OCI-LY3 (cell line): Measurements from ENCODE around the gene ZDHHC16.

Source experiments
- H2AFZ ChIP-seq: fragments of 200-600, 300-600 bp; shearing (Covaris generic); 2 replicates; pipeline ENCODE4 v1.6.0; 2014; ENCODE audit warnings: antibody characterized with exemption, low read depth, low read length
- H3K27ac ChIP-seq: fragments of 200-600, 300-600 bp; sonication (generic); 2 replicates; pipeline ENCODE4 v1.5.1; 2014; ENCODE audit warnings: mild to moderate bottlenecking, low read length, moderate library complexity, mixed read lengths
- H3K27me3 ChIP-seq: fragments of 200-600, 300-600 bp; sonication (generic); 2 replicates; pipeline ENCODE4 v1.6.1; 2014; ENCODE audit warnings: low read depth, low read length, mixed read lengths
- H3K36me3 ChIP-seq: fragments of 200-600, 300-600 bp; sonication (generic); replicated peaks from 2 replicates; pipeline ENCODE3; 2014; ENCODE audit warnings: low read depth, low read length, mixed read lengths
- H3K4me1 ChIP-seq: fragments of 300-600, 200-600 bp; sonication (generic); 2 replicates; pipeline ENCODE4 v1.6.1; 2014; ENCODE audit warnings: low read length, mixed read lengths
- H3K4me2 ChIP-seq: fragments of 200-600, 300-600 bp; sonication (generic); 2 replicates; pipeline ENCODE4 v1.6.1; 2014; ENCODE audit warnings: low read length, mixed read lengths
- H3K4me3 ChIP-seq: fragments of 300-600, 200-600 bp; sonication (generic); 2 replicates; pipeline ENCODE4 v1.5.1; 2014; ENCODE audit warnings: antibody characterized with exemption, mild to moderate bottlenecking, low read length, moderate library complexity
- H3K79me2 ChIP-seq: fragments of 300-600, 200-600 bp; shearing (Covaris generic); 2 replicates; pipeline ENCODE4 v1.6.1; 2014; ENCODE audit warnings: mild to moderate bottlenecking, low read length, mixed read lengths
- H3K9ac ChIP-seq: fragments of 300-600, 200-600 bp; shearing (Covaris generic); 2 replicates; pipeline ENCODE4 v1.6.0; 2014; ENCODE audit warnings: mild to moderate bottlenecking, low read length, moderate library complexity
- H3K9me3 ChIP-seq: fragments of 200-600, 300-600 bp; shearing (Covaris generic); 2 replicates; pipeline ENCODE4 v1.6.1; 2014; ENCODE audit warnings: low read length, mixed read lengths; ENCODE audit not compliant: insufficient read depth
- H4K20me1 ChIP-seq: fragments of 200-600, 300-600 bp; sonication (generic); 2 replicates; pipeline ENCODE4 v1.6.1; 2016; ENCODE audit warnings: low read length, mixed read lengths; ENCODE audit not compliant: insufficient read depth
- CTCF ChIP-seq: fragments of 200-600, 300-600 bp; sonication (generic); IDR thresholded peaks from 2 replicates; pipeline ENCODE4 v1.5.1; 2014; ENCODE audit warnings: antibody characterized with exemption, low read length, low read depth
- EZH2phosphoT487 ChIP-seq: fragments of 200-600 bp; shearing (Covaris generic); IDR thresholded peaks from 2 replicates; pipeline ENCODE4 v1.6.1; 2018; ENCODE audit warnings: antibody characterized with exemption, mixed run types, low read depth

The ZDHHC16 gene

GRCh38 chr10:97462309-97462708, 16.3 kb downstream of the ZDHHC16 start:
- no peaks in the 10 kb centered on the region for H4K20me1 ChIP-seq
- no peaks in the 10 kb centered on the region for H3K79me2 ChIP-seq
- no peak overlapping the region for H3K27ac ChIP-seq
- no peaks in the 10 kb centered on the region for H3K27me3 ChIP-seq
- H3K9me3 ChIP-seq: no peaks in the 10 kb centered on the region
- no peak overlapping the region for H3K4me2 ChIP-seq
- no peak for TF ChIP-seq EZH2phosphoT487
- no peak for TF ChIP-seq CTCF
- no peaks in the 10 kb centered on the region for H3K4me1 ChIP-seq
- H3K4me3 ChIP-seq: no peak overlapping the region
- peaks cover 44% of the 10 kb centered on the region for H3K36me3 ChIP-seq
- H2AFZ ChIP-seq: no peak overlapping the region
- no peak overlapping the region for H3K9ac ChIP-seq

GRCh38 chr10:97463363-97464132, 17.6 kb downstream of the ZDHHC16 start:
- Histone ChIP-seq H3K36me3 (peaks cover 38% of the 10 kb centered on the region), H3K9me3 (no peaks in the 10 kb centered on the region), H2AFZ (no peak overlapping the region), H3K27me3 (no peaks in the 10 kb centered on the region), H3K4me1 (no peaks in the 10 kb centered on the region), H3K27ac (no peak overlapping the region), H3K9ac (no peak overlapping the region), H4K20me1 (no peaks in the 10 kb centered on the region), H3K4me2 (no peak overlapping the region), H3K4me3 (no peak overlapping the region), H3K79me2 (no peaks in the 10 kb centered on the region)
- TF ChIP-seq EZH2phosphoT487: no peak
- peak; percentile 74 for TF ChIP-seq CTCF

- TF ChIP-seq EZH2phosphoT487 (no peak), CTCF (no peak)
- Histone ChIP-seq H2AFZ (no peak overlapping the region), H4K20me1 (no peaks in the 10 kb centered on the region), H3K36me3 (peaks cover 34% of the 10 kb centered on the region), H3K27me3 (no peaks in the 10 kb centered on the region), H3K4me3 (no peak overlapping the region), H3K4me2 (no peak overlapping the region), H3K27ac (no peak overlapping the region), H3K4me1 (no peaks in the 10 kb centered on the region), H3K79me2 (no peaks in the 10 kb centered on the region), H3K9me3 (no peaks in the 10 kb centered on the region), H3K9ac (no peak overlapping the region)
These were observed 18.3 kb downstream of the ZDHHC16 start for GRCh38 chr10:97464226-97464625.

GRCh38 chr10:97465982-97466381, 20.0 kb downstream of the ZDHHC16 start:
- Histone ChIP-seq H3K79me2 (no peaks in the 10 kb centered on the region), H3K9ac (no peak overlapping the region), H3K9me3 (no peaks in the 10 kb centered on the region), H3K4me1 (no peaks in the 10 kb centered on the region), H3K4me3 (no peak overlapping the region), H4K20me1 (no peaks in the 10 kb centered on the region), H3K36me3 (peaks cover 33% of the 10 kb centered on the region), H3K27me3 (no peaks in the 10 kb centered on the region), H3K27ac (no peak overlapping the region), H3K4me2 (no peak overlapping the region), H2AFZ (no peak overlapping the region)
- no peak for TF ChIP-seq CTCF
- no peak for TF ChIP-seq EZH2phosphoT487
